Body of pancreas (tissue), 4 donors: Measurements from ENCODE around the gene CSGALNACT2. TPM values are rescaled to one million over a fixed set of nuclear protein-coding genes. Genes with fewer than 3 reads are reported as not detected.
A peak's percentile ranks its signal among the peaks of the same experiment; 100 is the strongest.

Experiments
- ATAC-seq: fragments of 150-250 bp; one replicate; pipeline ENCODE4 v1.9.1; 2016
- DNase-seq, 4 donors: peaks; one replicate each; pipeline ENCODE4 v3.0.0-alpha.2; 2019
- H3K27ac ChIP-seq, 4 donors: fragments of 200-600 bp; sonication (generic); 1 replicate in 3 of 4; 2 replicates in 1 of 4; pipeline versions ENCODE4 v1.5.1 to v1.6.1; 2016 to 2019; ENCODE audit warnings: mild to moderate bottlenecking in 1 of 4, mixed read lengths in 1 of 4, moderate library complexity in 1 of 4
- H3K27me3 ChIP-seq, 2 donors: fragments of 200-600 bp; sonication (generic); one replicate each; pipeline ENCODE4 v1.6.0; 2016; ENCODE audit warnings: mild to moderate bottlenecking in 1 of 2
- H3K36me3 ChIP-seq, 2 donors: fragments of 200-600 bp; sonication (generic); replicated peaks in 1 of 2; 2 replicates each; pipeline ENCODE4 v1.5.1; 2016; ENCODE audit warnings: low read depth in 2 of 2; ENCODE audit not compliant: insufficient read depth in 1 of 2
- H3K4me1 ChIP-seq: fragments of 200-600 bp; sonication (generic); one replicate; pipeline ENCODE4 v1.6.0; 2016
- H3K4me3 ChIP-seq, 2 donors: fragments of 200-600 bp; sonication (generic); 1 replicate in 1 of 2; 2 replicates in 1 of 2; pipeline ENCODE4 v1.5.1; 2016 to 2019
- H3K9me3 ChIP-seq, 3 donors: fragments of 200-600 bp; sonication (generic); 1 replicate in 2 of 3; 2 replicates in 1 of 3; pipeline ENCODE4 v1.5.1; 2016
- CTCF ChIP-seq, 7 experiments: fragments of 450-650 bp in 4 of 7; fragments of 200-600 bp in 3 of 7; sonication (generic) in 3 of 7; IDR thresholded peaks; one replicate each; pipeline ENCODE4 v1.5.1; 2016 to 2019; ENCODE audit warnings: antibody characterized with exemption in 7 of 7
- POLR2A ChIP-seq, 3 donors: fragments of 450-650 bp; IDR thresholded peaks; one replicate each; pipeline ENCODE4 v1.6.1; 2016; ENCODE audit warnings: antibody characterized with exemption in 3 of 3, mild to moderate bottlenecking in 2 of 3
- WGBS, 2 donors: methylation state at CpG; one replicate each; pipeline ENCODE4 v1.1.5; 2017; 5-methylcytosine and 5-hydroxymethylcytosine counted together
- intact Hi-C: fragments of 100-400 bp; cut with DNase I; formaldehyde crosslinking; loops from one replicate; pipeline ENCODE4 v1.15.1; 2023
- total RNA-seq, 2 donors: library from RNA; depleted of rRNA; stranded (reverse); fragments of >200 nt; gene quantifications; one replicate each; pipeline ENCODE4 v1.1.0, GENCODE V29; 2016

CSGALNACT2 gene
- total RNA-seq, 2 donors from 2014 or later = 6.9 to 9.6 TPM

GRCh38 chr10:43196981-43197833, 59.0 kb downstream of the CSGALNACT2 start:
- 85 to 86% methylated on average over 20 of the region's 20 CpGs for WGBS, 2 donors
- TF ChIP-seq CTCF (IDR thresholded peaks at IDR 0.05) = no peak
- TF ChIP-seq POLR2A (IDR thresholded peaks at IDR 0.05) = no peak
- no peaks in the 10 kb centered on the region for H3K27me3 ChIP-seq
- H3K36me3 ChIP-seq = no peaks in the 10 kb centered on the region
- H3K9me3 ChIP-seq = no peaks in the 10 kb centered on the region
- H3K27ac ChIP-seq = no peak overlapping the region
- no peak for ATAC-seq
- intact Hi-C loops = no loop called here
- no peak overlapping the region for H3K4me3 ChIP-seq
- peaks cover 6% of the 10 kb centered on the region for H3K4me1 ChIP-seq
- no peak for DNase-seq

- TF ChIP-seq CTCF (IDR thresholded peaks at IDR 0.05) (peak in 1 of 7 experiments; percentile 7), POLR2A (IDR thresholded peaks at IDR 0.05) (no peak)
Observed at GRCh38 chr10:43197834-43198681, 59.8 kb downstream of the CSGALNACT2 start.

GRCh38 chr10:43198682-43199005, 60.4 kb downstream of the CSGALNACT2 start:
- ATAC-seq (no peak), DNase-seq (no peak)
- H3K4me1 ChIP-seq = peaks cover 11% of the 10 kb centered on the region
- no peaks in the 10 kb centered on the region for H3K9me3 ChIP-seq
- no peak overlapping the region for H3K27ac ChIP-seq
- H3K27me3 ChIP-seq = no peaks in the 10 kb centered on the region
- WGBS, 2 donors = 83 to 91% methylated on average over 9 of the region's 10 CpGs
- intact Hi-C loops = no loop called here
- H3K4me3 ChIP-seq = no peak overlapping the region
- no peaks in the 10 kb centered on the region for H3K36me3 ChIP-seq
- TF ChIP-seq POLR2A (IDR thresholded peaks at IDR 0.05) (no peak), CTCF (IDR thresholded peaks at IDR 0.05) (no peak)

More at GRCh38 chr10:43197834-43198681, 59.8 kb downstream of the CSGALNACT2 start:
- Histone ChIP-seq H3K27me3 (no peaks in the 10 kb centered on the region), H3K36me3 (no peaks in the 10 kb centered on the region), H3K9me3 (no peaks in the 10 kb centered on the region), H3K27ac (no peak overlapping the region), H3K4me3 (no peak overlapping the region), H3K4me1 (peaks cover 11% of the 10 kb centered on the region)
- intact Hi-C loops = no loop called here
- 73 to 77% methylated on average over 3 to 15 of the region's 15 CpGs for WGBS, 2 donors
- DNase-seq (peak in 1 of 4 donors; percentile 5), ATAC-seq (no peak)

- no peaks in the 10 kb centered on the region for H3K36me3 ChIP-seq
- intact Hi-C loops = no loop called here
- 85 to 90% methylated on average over 5 to 16 of the region's 16 CpGs for WGBS, 2 donors
- H3K27ac ChIP-seq = no peak overlapping the region
- no peak for ATAC-seq
- H3K4me3 ChIP-seq = no peak overlapping the region
- peaks cover 11% of the 10 kb centered on the region for H3K4me1 ChIP-seq
- no peaks in the 10 kb centered on the region for H3K27me3 ChIP-seq
- DNase-seq = no peak
- no peaks in the 10 kb centered on the region for H3K9me3 ChIP-seq
- TF ChIP-seq POLR2A (IDR thresholded peaks at IDR 0.05) (no peak), CTCF (IDR thresholded peaks at IDR 0.05) (no peak)
Observed at GRCh38 chr10:43199088-43199683, 60.9 kb downstream of the CSGALNACT2 start.
